Glomerular endothelial cell (primary cell): ENCODE measurements around the gene SSTR5. TPM values are rescaled to one million over a fixed set of nuclear protein-coding genes. Genes with fewer than 3 reads are reported as not detected.
"Not testable (repeated sequence)": the region's sequence is repeated elsewhere in the genome, so short reads cannot be mapped to it uniquely, and the experiment has no call there.

Source experiments
- DNase-seq: peaks from one replicate; pipeline ENCODE4 v3.0.0-alpha.2; 2011; ENCODE audit warnings: low read depth, low spot score; ENCODE audit errors: extremely low read depth
- total RNA-seq: library from RNA; depleted of rRNA; stranded (reverse); fragments of >200 nt; gene quantifications from 2 replicates; pipeline ENCODE4 v1.2.3, GENCODE V29; 2015

Gene SSTR5
- not detected in 2 replicates for total RNA-seq

- no peak for DNase-seq
These were observed at the start of gene SSTR5 for GRCh38 chr16:1072526-1073261. Gene SSTR5 (plus strand): TSS chr16:1072747. CDS start chr16:1078869, 6,122 bp downstream.

- DNase-seq = no peak
These were observed 48.4 kb upstream of the SSTR5 start for GRCh38 chr16:1024138-1024537.

GRCh38 chr16:1025183-1025809 is 47.3 kb upstream of the SSTR5 start:
- DNase-seq = not testable (repeated sequence)

- no peak for DNase-seq
These were observed 46.3 kb upstream of the SSTR5 start for GRCh38 chr16:1026057-1026783.

- DNase-seq = no peak
These were observed 45.6 kb upstream of the SSTR5 start for GRCh38 chr16:1026784-1027500.

GRCh38 chr16:1027501-1027815 is 45.1 kb upstream of the SSTR5 start:
- no peak for DNase-seq

- DNase-seq = no peak
These were observed 44.5 kb upstream of the SSTR5 start for GRCh38 chr16:1028056-1028455.

GRCh38 chr16:1028524-1029258 is 43.9 kb upstream of the SSTR5 start:
- DNase-seq = no peak

GRCh38 chr16:1029259-1029545 is 43.3 kb upstream of the SSTR5 start:
- no peak for DNase-seq

GRCh38 chr16:1030473-1030901 is 42.1 kb upstream of the SSTR5 start:
- no peak for DNase-seq

- no peak for DNase-seq
These were observed 40.9 kb upstream of the SSTR5 start for GRCh38 chr16:1031666-1032065.

- DNase-seq = no peak
These were observed 39.9 kb upstream of the SSTR5 start for GRCh38 chr16:1032607-1033006.

- no peak for DNase-seq
These were observed 39.3 kb upstream of the SSTR5 start for GRCh38 chr16:1033128-1033679.

- DNase-seq = no peak
These were observed 38.1 kb upstream of the SSTR5 start for GRCh38 chr16:1034230-1035065.

- no peak for DNase-seq
These were observed 37.5 kb upstream of the SSTR5 start for GRCh38 chr16:1035066-1035415.

- no peak for DNase-seq
These were observed 36.4 kb upstream of the SSTR5 start for GRCh38 chr16:1036166-1036565.

- DNase-seq = no peak
These were observed 35.7 kb upstream of the SSTR5 start for GRCh38 chr16:1036726-1037393.

- DNase-seq = no peak
These were observed 34.9 kb upstream of the SSTR5 start for GRCh38 chr16:1037394-1038257.
